Stimulated activated CD8-positive, alpha-beta memory T cell treated with anti-CD3 and anti-CD28 coated beads, Interleukin-7, amount 100 ng/mL, for 24 hours (primary cell): ENCODE results near the gene EYA2.
"Not testable (repeated sequence)": the region's sequence is repeated elsewhere in the genome, so short reads cannot be mapped to it uniquely, and the experiment has no call there.

Experiments used
- DNase-seq: peaks from one replicate; pipeline ENCODE4 v3.0.0-alpha.2; 2020; ENCODE audit warnings: low read depth

EYA2 gene, protein sequence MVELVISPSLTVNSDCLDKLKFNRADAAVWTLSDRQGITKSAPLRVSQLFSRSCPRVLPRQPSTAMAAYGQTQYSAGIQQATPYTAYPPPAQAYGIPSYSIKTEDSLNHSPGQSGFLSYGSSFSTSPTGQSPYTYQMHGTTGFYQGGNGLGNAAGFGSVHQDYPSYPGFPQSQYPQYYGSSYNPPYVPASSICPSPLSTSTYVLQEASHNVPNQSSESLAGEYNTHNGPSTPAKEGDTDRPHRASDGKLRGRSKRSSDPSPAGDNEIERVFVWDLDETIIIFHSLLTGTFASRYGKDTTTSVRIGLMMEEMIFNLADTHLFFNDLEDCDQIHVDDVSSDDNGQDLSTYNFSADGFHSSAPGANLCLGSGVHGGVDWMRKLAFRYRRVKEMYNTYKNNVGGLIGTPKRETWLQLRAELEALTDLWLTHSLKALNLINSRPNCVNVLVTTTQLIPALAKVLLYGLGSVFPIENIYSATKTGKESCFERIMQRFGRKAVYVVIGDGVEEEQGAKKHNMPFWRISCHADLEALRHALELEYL

DNA sequence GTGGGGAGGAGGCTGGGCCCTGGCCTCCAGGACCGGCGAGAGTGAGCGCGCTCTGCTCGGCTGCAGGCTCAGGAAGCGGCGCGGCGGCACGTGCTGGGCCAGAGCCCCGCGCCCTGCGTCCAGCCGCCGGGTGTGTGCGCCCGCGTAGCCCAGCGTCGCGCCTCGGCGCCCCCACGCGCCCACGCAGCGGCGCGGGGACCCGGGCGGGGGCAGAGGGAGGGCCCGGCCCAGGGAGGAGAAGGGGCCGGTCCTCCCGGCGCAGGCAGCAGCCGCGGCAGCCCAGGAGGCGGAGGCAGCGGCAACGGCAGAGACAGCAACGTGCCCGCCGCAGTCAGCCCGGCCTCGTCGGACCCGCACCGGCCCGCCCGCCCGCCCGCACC, at the start of gene EYA2:
Gene EYA2 (plus strand): TSS at position 265 of the 380 bp plus-strand sequence. CDS start 95,168 bp downstream, outside the sequence.
- no peak for DNase-seq

DNA sequence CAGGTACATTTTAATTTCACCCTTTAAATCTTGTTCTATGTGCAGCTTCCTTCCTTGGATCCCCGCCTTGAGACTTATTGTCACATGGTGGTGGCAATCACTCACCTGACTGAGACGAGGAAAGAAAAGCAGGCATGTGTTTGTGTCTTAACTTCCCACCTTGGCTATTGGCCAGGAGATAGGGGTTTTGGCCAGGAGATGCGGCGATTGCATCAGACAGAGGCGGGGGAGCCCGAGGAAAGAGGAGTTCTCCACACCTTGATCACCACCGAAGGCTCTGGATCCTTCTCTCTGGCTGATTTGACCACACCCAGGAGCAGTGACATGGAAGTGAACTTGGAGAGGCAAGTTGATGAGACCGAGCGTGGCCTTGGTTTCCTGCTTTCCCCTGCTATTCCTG, 49.7 kb upstream of the EYA2 start:
- DNase-seq = no peak

DNA sequence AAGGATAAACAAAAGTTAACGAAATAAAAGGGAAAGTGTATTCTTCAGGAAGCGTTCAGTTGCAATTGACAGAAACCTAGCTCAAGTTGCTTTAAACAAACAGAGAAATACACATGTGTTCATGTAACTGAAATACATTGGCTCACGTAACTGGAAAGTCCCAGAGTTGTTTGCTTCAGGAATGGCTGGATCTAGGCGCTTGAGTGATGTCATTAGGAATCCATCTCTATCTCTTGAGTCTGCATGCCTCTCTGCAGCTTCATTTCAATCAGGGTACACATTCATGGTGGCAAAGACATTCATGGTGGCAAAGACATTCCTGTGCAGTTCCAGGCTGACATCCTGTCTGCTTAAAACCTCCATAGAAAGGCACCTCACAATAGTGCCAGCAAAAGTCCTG, 45.4 kb upstream of the EYA2 start:
- DNase-seq = no peak

GRCh38 chr20:46849751-46850150, 44.9 kb upstream of the EYA2 start:
- no peak for DNase-seq

GRCh38 chr20:46850416-46850815, 44.2 kb upstream of the EYA2 start:
- DNase-seq = no peak

DNA sequence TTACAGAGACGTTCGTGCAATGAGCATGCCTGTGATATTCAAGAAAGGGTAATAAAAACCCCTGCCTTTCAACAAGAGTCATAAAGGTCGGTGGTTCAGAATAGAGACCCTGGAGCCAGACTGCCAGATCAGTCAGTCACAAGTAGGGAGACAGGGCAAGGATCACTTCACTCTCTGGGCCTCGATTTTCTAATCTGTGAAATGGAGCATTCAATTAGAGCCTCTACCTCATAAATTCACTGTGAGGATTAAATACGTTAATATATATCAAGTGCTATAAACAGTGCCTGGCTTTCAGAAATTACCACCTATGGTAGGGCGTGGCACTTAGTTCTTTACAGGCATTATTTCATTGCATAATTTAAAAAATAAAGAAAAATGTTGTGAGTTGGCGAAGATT, 43.7 kb upstream of the EYA2 start:
- DNase-seq = no peak

DNA sequence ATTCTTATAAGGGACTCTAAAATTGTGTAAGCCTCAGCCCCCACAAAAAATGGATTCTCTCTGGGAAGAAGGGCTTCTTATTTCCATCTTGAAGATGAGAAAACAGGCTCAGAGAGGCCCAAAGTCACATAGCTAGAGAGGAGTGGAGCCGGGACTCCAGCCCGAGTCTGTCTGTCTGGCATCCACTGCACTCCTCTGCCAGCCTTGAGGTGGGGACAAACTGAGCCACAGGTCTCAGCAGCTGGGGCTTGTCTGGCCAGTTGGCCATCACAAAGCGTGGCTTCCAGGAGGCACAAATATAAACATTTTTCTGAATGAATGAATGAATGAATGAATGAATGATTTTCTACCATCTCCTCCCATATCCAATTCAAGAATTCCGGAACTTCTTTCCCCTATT, 42.9 kb upstream of the EYA2 start:
- DNase-seq = no peak

DNA sequence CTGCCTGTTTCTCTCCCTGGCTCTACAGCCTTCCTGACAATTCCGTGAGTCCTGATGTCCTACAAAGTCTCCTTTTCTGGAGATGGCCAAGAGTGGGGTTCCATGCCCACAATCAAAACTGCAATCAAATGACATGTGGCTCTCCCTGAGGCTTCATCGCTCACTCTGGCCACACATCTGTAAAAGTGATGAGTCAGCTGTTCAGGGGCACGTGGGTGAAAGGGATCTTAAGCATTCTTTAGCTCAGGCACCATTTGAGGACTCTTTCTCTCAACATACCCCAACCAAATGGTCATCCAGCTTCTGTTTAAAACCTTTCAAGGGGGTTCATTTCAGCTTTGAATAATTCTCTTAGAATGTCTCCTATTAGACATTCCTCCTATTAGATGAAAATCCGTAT, 42.3 kb upstream of the EYA2 start:
- no peak for DNase-seq

DNA sequence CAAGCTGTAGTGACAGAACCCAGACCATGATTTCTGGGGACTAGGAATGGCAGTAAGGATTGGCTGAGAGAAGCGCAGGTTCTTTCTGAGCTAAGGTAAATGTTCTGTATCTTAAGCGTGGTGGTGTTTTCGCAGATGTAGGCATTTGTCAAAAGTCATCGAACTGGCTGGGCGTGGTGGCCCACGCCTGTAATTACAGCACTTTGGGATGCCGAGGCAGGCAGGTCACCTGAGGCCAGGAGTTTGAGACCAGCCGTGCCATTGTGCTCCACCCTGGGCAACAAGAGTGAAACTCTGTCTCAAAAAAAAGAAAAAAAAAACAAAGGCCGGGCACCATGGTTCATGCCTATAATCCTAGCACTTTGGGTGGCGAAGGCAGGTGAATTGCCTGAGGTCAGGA, 40.7 kb upstream of the EYA2 start:
- DNase-seq = no peak

GRCh38 chr20:46857061-46857831, 37.4 kb upstream of the EYA2 start:
- DNase-seq = no peak

DNA sequence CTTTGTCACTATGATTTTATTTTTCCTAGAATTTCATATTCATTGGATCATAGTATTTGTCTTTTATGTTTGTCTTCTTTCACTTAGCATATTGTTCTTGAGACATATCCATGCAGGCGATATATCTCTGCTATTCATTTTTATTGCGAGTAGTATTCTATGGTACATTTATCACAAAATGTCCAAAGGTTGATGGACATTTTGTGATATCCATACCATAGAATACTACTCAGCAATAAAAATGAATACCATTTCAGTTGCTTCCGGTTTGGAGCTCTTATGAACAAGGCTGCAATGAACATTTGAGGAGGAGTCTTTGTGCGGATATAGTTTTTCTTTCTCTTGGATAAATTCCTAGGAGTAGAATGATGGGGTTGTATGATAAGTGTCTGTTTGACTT, 28.8 kb upstream of the EYA2 start:
- DNase-seq = no peak

GRCh38 chr20:46870041-46870440, 24.6 kb upstream of the EYA2 start:
- DNase-seq = no peak

DNA sequence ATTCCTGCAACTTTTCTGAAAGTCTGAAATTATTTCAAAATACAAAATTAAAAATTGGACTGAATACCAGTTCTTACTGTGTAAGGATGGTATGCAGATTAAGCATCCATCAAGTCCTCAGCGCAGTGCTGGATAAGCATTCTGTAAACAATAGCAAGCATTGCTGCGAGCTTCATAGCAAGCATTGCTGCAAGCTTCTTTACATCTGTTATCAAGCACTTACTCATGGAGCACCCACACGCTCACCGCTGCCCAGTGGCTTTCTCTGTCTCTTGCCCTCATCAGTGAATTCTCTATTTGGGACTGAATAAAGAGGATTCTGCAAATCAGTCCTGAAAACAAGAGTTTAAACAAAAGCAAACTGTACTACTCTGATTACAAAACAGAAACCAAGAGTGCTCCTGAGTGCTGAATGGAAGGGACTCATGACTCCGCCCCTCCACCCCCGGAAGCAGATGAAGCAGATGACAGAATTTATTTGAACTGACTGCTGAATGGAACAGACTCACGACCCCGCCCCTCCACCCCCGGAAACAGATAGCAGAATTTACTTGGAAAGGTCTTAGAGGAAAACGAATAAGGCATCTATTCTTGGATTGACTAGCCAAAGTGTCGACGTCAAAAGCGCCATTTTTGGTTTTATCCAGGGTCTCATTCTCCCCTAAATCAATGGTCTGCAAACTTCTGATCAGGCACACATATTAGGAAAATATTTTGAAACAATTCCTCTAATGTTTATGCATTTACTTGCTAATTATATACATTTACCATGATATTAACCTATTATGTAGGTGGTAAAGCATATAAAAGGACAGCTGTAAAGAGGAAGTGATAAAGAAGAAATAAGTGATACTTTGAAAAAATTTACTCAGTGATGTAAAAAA, 22.1 kb upstream of the EYA2 start:
- no peak for DNase-seq

DNA sequence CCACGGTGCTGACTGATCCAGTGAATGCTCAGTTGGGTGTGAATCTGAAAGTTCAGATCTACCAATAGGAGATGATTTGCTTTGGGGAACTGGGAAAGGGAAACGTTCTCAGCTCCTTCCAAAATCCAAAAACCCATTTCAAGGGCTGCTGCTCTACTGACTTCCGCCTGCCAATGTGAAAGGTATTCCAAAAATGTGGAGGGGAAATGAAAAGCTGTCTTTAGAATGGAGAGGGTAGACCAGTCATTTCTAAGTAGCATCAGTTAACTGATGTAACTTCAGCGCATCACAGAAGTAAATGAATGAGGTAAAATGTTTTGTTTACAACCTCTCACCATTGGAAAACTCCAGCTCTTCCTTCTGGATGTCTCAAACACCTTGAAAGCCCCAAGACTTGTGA, 19.6 kb upstream of the EYA2 start:
- no peak for DNase-seq

DNA sequence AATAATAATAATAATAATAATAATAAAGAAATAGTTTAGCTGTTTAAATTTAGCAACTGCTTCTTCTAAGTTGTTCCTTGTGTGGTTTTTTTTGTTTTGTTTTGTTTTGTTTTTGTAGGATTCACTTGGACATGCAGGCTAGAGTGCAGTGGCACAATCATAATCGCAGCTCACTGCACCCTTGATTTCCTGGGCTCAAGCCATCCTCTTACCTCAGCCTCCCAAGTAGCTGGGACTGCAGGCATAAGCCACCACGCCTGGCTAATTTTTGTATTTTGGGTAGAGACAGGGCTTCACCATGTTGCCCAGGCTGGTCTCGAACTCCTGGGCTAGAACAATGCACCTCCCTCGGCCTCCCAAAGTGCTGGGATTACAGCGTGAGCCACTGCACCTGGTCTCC, 15.3 kb upstream of the EYA2 start:
- DNase-seq = no peak

GRCh38 chr20:46879963-46880362, 14.7 kb upstream of the EYA2 start:
- DNase-seq = not testable (repeated sequence)

GRCh38 chr20:46883892-46884291, 10.8 kb upstream of the EYA2 start:
- DNase-seq = no peak

- no peak for DNase-seq
Measured at GRCh38 chr20:46890682-46891081, 4.0 kb upstream of the EYA2 start.

GRCh38 chr20:46893051-46893450, 1.6 kb upstream of the EYA2 start:
- no peak for DNase-seq

DNA sequence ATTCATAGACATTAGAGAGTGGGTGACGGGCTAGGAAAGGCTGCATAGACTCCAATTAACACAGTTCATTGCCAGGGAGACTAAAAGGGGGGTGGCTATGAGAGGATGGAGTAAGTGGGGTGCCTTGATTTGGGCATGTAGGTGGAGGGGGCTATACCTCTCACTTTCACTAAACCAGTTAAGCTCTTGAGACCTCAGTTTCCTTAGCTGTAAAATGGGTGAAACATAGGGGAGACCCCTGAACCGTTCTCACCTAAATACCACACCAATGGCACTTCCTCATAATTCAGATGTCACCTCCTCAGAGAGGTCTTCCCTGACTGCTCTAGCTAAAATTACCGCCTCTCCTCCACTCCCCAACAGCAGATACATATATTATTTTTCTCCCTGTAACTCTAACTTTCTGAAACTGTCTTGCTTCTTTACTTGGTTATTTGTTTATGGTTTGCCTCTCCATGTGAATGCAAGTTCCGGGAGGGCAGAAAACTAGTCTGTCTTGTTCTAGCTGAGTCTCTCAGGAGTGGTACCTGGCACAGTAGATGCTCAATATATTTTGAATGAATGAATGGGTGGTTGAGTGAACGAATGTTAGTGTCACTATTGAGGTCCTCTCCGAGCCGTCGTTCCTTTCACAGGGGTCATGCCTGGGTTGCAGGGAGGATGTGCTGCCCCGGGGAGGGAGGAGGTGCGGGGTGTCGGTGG, 615 bp upstream of the EYA2 start:
- DNase-seq = no peak
